GM19099 (cell line): ENCODE results near the gene GSG1L.

Experiments used
- POLR2A ChIP-seq: IDR thresholded peaks from 3 replicates; pipeline ENCODE4 v1.6.1; 2011; ENCODE audit warnings: low read depth; ENCODE audit not compliant: insufficient read length; ENCODE audit errors: extremely low read depth

Gene GSG1L

DNA sequence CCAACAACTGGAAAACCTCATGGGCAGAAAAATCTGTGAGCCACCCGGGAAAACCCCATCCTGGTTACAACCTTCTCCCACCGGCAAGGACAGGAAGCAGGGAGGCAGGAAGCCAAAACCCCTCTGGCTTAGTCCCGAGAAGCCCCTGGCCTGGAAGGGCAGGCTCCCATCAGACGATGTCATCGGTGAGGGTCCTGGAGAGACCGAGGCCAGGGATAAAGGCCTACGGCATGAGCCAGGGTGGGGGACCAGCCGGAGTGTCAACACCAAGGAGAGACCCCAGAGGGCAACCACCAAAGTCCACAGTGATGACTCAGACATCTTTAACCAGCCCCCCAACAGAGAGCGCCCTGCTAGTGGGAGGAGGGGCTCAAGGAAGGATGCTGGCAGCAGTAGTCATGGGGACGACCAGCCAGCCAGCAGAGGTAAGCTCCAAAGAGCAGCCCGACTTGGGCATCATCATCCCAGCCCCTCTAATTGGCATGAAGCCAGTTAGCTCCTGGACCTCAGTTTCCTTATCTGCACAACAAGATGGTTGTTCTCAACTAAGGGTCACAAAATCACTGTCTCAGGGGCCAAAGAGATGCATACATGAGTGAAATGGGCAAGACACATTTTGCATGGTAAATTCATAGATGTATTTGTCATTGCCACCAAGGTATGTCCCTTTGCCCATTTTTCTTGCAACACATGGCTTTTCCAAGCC, 322.9 kb downstream of the GSG1L start:
- no peak for TF ChIP-seq POLR2A

DNA sequence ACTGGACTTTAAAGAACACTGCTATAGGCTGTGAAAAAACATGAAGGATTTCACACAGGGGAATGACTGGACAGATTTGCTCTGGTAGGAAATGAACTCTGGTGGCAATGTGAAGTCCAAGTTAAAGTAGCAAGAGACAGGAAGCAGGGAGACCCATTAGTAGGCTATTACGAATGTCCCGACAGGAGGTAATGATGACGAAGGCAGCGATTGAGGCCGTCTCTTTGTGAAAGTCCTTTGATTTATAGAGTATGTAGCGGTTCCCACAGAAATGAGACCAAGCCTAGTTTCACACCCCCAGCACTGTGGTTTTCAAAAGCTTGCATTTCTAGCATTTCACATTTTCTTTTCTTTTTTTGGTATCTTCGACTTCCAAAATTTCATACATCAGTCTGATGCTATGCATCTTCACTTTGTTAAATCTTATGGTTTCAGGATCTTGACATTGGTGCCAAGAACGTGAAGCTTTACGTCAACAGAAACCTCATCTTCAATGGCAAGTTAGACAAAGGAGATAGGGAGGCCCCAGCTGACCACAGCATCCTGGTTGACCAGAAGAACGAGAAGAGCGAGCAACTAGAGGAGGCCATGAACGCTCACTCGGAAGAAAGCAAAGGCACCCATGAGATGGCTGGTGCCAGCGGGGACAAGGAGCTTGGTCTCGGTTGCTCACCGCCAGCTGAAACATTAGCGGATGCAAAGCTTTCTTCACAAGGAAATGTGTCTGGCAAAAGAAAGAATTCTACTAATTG, 323.7 kb downstream of the GSG1L start:
- no peak for TF ChIP-seq POLR2A

DNA sequence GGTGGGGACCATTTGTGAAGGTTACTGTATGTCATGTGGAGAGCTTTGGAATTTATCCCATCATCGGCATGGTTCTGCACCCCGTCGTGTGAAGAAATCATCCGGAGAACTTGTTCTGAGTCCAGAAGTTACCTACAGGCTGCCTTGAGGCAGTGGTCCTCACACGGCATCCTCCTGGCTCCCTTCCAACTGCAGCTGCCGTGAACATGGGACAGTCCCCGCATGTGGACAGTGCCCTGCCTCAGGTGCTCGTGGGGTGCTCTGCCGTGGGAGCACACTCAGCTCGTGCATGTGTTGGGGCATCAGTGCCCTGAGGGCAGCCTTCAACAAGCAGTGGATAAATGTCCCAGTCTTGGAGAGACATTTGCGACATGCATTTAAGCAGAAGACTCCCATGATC, 324.9 kb downstream of the GSG1L start:
- no peak for TF ChIP-seq POLR2A
